ENCODE measurements around the gene PARD3.

PARD3 gene

DNA sequence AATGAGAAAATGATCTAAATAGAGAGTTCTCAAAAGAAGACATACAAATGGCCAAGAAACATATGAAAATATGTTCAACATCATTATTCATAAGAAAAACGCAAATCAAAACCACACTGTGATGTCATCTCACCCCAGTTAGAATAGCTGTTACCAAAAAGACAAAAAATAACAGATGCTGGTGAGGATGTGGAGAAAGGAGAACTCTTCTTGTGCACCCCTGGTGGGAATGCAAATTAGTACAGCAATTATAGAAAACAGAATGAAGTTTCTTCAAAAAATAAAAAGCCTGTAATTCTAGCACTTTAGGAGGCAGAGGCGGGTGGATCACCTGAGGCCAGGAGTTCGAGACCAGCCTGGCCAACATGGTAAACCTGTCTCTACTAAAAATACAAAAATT is 199.3 kb downstream of the PARD3 start:
- no peaks in the 10 kb centered on the region for H3K9me3 ChIP-seq (ENCODE audit: severe bottlenecking)
- DNase-seq, result no peak
- H3K4me3 ChIP-seq (ENCODE audit: low read depth, low read length), result no peak overlapping the region
- TF ChIP-seq, protein P1, sequence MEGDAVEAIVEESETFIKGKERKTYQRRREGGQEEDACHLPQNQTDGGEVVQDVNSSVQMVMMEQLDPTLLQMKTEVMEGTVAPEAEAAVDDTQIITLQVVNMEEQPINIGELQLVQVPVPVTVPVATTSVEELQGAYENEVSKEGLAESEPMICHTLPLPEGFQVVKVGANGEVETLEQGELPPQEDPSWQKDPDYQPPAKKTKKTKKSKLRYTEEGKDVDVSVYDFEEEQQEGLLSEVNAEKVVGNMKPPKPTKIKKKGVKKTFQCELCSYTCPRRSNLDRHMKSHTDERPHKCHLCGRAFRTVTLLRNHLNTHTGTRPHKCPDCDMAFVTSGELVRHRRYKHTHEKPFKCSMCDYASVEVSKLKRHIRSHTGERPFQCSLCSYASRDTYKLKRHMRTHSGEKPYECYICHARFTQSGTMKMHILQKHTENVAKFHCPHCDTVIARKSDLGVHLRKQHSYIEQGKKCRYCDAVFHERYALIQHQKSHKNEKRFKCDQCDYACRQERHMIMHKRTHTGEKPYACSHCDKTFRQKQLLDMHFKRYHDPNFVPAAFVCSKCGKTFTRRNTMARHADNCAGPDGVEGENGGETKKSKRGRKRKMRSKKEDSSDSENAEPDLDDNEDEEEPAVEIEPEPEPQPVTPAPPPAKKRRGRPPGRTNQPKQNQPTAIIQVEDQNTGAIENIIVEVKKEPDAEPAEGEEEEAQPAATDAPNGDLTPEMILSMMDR (IDR thresholded peaks at IDR 0.05; ENCODE audit: low read depth, low read length), result no peak
- H3K27ac ChIP-seq, result no peak overlapping the region
- no peaks in the 10 kb centered on the region for H3K27me3 ChIP-seq (ENCODE audit: insufficient read depth, low read depth, severe bottlenecking)
- H3K36me3 ChIP-seq, result no peaks in the 10 kb centered on the region

- Histone ChIP-seq H3K4me3 (ENCODE audit: low read depth, low read length) (no peak overlapping the region), H3K9me3 (ENCODE audit: severe bottlenecking) (no peaks in the 10 kb centered on the region), H3K27me3 (ENCODE audit: insufficient read depth, low read depth, severe bottlenecking) (no peaks in the 10 kb centered on the region), H3K36me3 (no peaks in the 10 kb centered on the region), H3K27ac (no peak overlapping the region)
- no peak for DNase-seq
- TF ChIP-seq, protein P1 (IDR thresholded peaks at IDR 0.05; ENCODE audit: low read depth, low read length), result no peak
Measured at GRCh38 chr10:34613491-34613890, 201.6 kb downstream of the PARD3 start.

- TF ChIP-seq, protein P1 (IDR thresholded peaks at IDR 0.05; ENCODE audit: low read depth, low read length), result no peak
Measured at GRCh38 chr10:34612938-34613337, 202.2 kb downstream of the PARD3 start.

DNA sequence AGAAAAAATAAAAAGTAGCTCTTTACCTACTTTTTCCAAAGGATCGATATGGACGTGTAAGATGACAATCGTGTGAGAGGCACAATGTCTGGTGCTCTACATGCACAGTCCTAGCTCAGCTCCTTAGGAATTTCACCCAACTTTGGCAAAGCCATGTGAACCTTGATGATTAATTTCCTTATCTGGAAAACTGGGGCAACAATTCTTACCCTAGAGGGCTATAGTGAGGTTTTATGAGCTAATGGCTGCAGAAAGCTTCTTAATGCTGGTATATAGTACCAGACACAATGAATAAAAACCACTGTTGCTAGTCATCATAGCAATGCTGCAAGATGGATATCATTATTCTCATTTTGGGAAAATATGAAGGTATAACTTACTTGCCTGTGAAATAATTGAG is 202.7 kb downstream of the PARD3 start:
- no peaks in the 10 kb centered on the region for H3K36me3 ChIP-seq
- TF ChIP-seq, protein P1 (IDR thresholded peaks at IDR 0.05; ENCODE audit: low read depth, low read length), result no peak
- H3K27ac ChIP-seq, result no peak overlapping the region
- DNase-seq, result no peak
- no peaks in the 10 kb centered on the region for H3K27me3 ChIP-seq (ENCODE audit: insufficient read depth, low read depth, severe bottlenecking)
- no peak overlapping the region for H3K4me3 ChIP-seq (ENCODE audit: low read depth, low read length)
- H3K9me3 ChIP-seq (ENCODE audit: severe bottlenecking), result no peaks in the 10 kb centered on the region

More at GRCh38 chr10:34612938-34613337, 202.2 kb downstream of the PARD3 start:
- no peaks in the 10 kb centered on the region for H3K9me3 ChIP-seq (ENCODE audit: severe bottlenecking)
- no peak overlapping the region for H3K4me3 ChIP-seq (ENCODE audit: low read depth, low read length)
- H3K27me3 ChIP-seq (ENCODE audit: insufficient read depth, low read depth, severe bottlenecking), result no peaks in the 10 kb centered on the region
- DNase-seq, result no peak
- H3K27ac ChIP-seq, result no peak overlapping the region
- no peaks in the 10 kb centered on the region for H3K36me3 ChIP-seq

- Histone ChIP-seq H3K9me3 (ENCODE audit: severe bottlenecking) (no peaks in the 10 kb centered on the region), H3K27ac (no peak overlapping the region), H3K36me3 (no peaks in the 10 kb centered on the region), H3K4me3 (ENCODE audit: low read depth, low read length) (no peak overlapping the region), H3K27me3 (ENCODE audit: insufficient read depth, low read depth, severe bottlenecking) (no peaks in the 10 kb centered on the region)
- TF ChIP-seq, protein P1 (IDR thresholded peaks at IDR 0.05; ENCODE audit: low read depth, low read length), result no peak
- DNase-seq, result no peak
Measured at GRCh38 chr10:34609287-34609940, 205.7 kb downstream of the PARD3 start.

DNA sequence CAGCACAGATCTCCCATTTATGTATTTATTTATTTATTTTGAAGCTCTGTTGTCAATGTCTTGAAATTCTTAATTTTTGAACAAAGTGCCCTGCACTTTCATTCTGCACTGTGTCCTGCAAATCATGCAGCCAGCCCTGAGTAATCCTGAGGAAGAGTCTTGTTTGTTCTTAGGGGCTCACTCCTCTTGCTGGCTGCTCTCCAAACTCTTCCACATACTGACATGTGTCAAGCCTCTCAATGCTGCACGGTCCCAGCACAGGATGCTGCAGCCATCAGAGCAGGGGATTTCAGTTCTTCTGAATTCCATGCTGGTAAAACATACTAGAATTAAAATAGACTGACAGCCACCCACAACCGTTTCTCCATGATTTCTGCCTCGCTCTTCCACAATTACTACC is 207.2 kb downstream of the PARD3 start:
- no peak overlapping the region for H3K27ac ChIP-seq
- H3K4me3 ChIP-seq (ENCODE audit: low read depth, low read length), result no peak overlapping the region
- H3K27me3 ChIP-seq (ENCODE audit: insufficient read depth, low read depth, severe bottlenecking), result no peaks in the 10 kb centered on the region
- no peaks in the 10 kb centered on the region for H3K9me3 ChIP-seq (ENCODE audit: severe bottlenecking)
- no peaks in the 10 kb centered on the region for H3K36me3 ChIP-seq
- TF ChIP-seq, protein P1 (IDR thresholded peaks at IDR 0.05; ENCODE audit: low read depth, low read length), result no peak
- DNase-seq, result no peak

All from WERI-Rb-1 (cell line).